Measurements from ENCODE around the gene ITGB6. TPM values are rescaled to one million over a fixed set of nuclear protein-coding genes. Genes with fewer than 3 reads are reported as not detected.

The ITGB6 gene
- total and polyA plus RNA-seq, 2 experiments from 2014 or later = 20.3 to 41.1 TPM

- Histone ChIP-seq H3K4me1 (ENCODE audit: insufficient read depth) (peaks cover 38% of the 10 kb centered on the region), H2AFZ (no peak overlapping the region), H3K36me3 (replicated peaks; ENCODE audit: insufficient read depth, low read depth) (no peaks in the 10 kb centered on the region), H3K4me3 (no peak overlapping the region), H3K9me3 (ENCODE audit: low read depth) (no peaks in the 10 kb centered on the region), H3K79me2 (no peaks in the 10 kb centered on the region), H3K27me3 (no peaks in the 10 kb centered on the region), H3K9me2 (replicated peaks; ENCODE audit: insufficient read depth) (no peaks in the 10 kb centered on the region), H3K4me2 (peak overlapping the region; percentile 52), H3K27ac (peak overlapping the region; percentile 75), H4K20me1 (ENCODE audit: insufficient read depth, poor library complexity, severe bottlenecking) (no peaks in the 10 kb centered on the region)
- TF ChIP-seq EZH2phosphoT487 (IDR thresholded peaks at IDR 0.05; ENCODE audit: low read depth, severe bottlenecking, unreplicated experiment) = no peak
- no peak for TF ChIP-seq EZH2 (IDR thresholded peaks at IDR 0.05; ENCODE audit: borderline replicate concordance)
- TF ChIP-seq CTCF (IDR thresholded peaks at IDR 0.05; ENCODE audit: poor library complexity) = no peak
- no peak for DNase-seq (ENCODE audit: low spot score)
- 84% methylated on average over 4 of the region's 4 CpGs for WGBS (ENCODE audit: low lambda C conversion rate, missing lambda C conversion rate)
Observed at GRCh38 chr2:160076914-160077313, 123.2 kb downstream of the ITGB6 start.

GRCh38 chr2:160076241-160076640 is 123.8 kb downstream of the ITGB6 start:
- no peaks in the 10 kb centered on the region for H3K36me3 ChIP-seq (replicated peaks; ENCODE audit: insufficient read depth, low read depth)
- peak overlapping the region; percentile 70 for H3K27ac ChIP-seq
- H3K4me3 ChIP-seq = no peak overlapping the region
- no peak for DNase-seq (ENCODE audit: low spot score)
- H3K27me3 ChIP-seq = no peaks in the 10 kb centered on the region
- peaks cover 38% of the 10 kb centered on the region for H3K4me1 ChIP-seq (ENCODE audit: insufficient read depth)
- H2AFZ ChIP-seq = no peak overlapping the region
- H3K79me2 ChIP-seq = no peaks in the 10 kb centered on the region
- 52% methylated on average over 2 of the region's 2 CpGs for WGBS (ENCODE audit: low lambda C conversion rate, missing lambda C conversion rate)
- no peak for TF ChIP-seq CTCF (IDR thresholded peaks at IDR 0.05; ENCODE audit: poor library complexity)
- TF ChIP-seq EZH2 (IDR thresholded peaks at IDR 0.05; ENCODE audit: borderline replicate concordance) = no peak
- TF ChIP-seq EZH2phosphoT487 (IDR thresholded peaks at IDR 0.05; ENCODE audit: low read depth, severe bottlenecking, unreplicated experiment) = no peak
- H4K20me1 ChIP-seq (ENCODE audit: insufficient read depth, poor library complexity, severe bottlenecking) = no peaks in the 10 kb centered on the region
- H3K4me2 ChIP-seq = peak overlapping the region; percentile 34
- H3K9me3 ChIP-seq (ENCODE audit: low read depth) = no peaks in the 10 kb centered on the region
- no peaks in the 10 kb centered on the region for H3K9me2 ChIP-seq (replicated peaks; ENCODE audit: insufficient read depth)

GRCh38 chr2:160075171-160075570 is 124.9 kb downstream of the ITGB6 start:
- Histone ChIP-seq H3K9me2 (replicated peaks; ENCODE audit: insufficient read depth) (no peaks in the 10 kb centered on the region), H3K4me1 (ENCODE audit: insufficient read depth) (peaks cover 38% of the 10 kb centered on the region), H2AFZ (no peak overlapping the region), H3K27me3 (no peaks in the 10 kb centered on the region), H3K79me2 (no peaks in the 10 kb centered on the region), H3K27ac (no peak overlapping the region), H3K9me3 (ENCODE audit: low read depth) (no peaks in the 10 kb centered on the region), H4K20me1 (ENCODE audit: insufficient read depth, poor library complexity, severe bottlenecking) (no peaks in the 10 kb centered on the region), H3K4me2 (no peak overlapping the region), H3K36me3 (replicated peaks; ENCODE audit: insufficient read depth, low read depth) (no peaks in the 10 kb centered on the region), H3K4me3 (no peak overlapping the region)
- TF ChIP-seq CTCF (IDR thresholded peaks at IDR 0.05; ENCODE audit: poor library complexity) (no peak), EZH2phosphoT487 (IDR thresholded peaks at IDR 0.05; ENCODE audit: low read depth, severe bottlenecking, unreplicated experiment) (no peak), EZH2 (IDR thresholded peaks at IDR 0.05; ENCODE audit: borderline replicate concordance) (no peak)
- WGBS (ENCODE audit: low lambda C conversion rate, missing lambda C conversion rate) = 89% methylated on average over 5 of the region's 5 CpGs
- DNase-seq (ENCODE audit: low spot score) = no peak
